Forelimb muscle (tissue), 1 donor: ENCODE measurements around the gene NOD1. TPM values are rescaled to one million over a fixed set of nuclear protein-coding genes. Genes with fewer than 3 reads are reported as not detected.
"Not testable (repeated sequence)": the region's sequence is repeated elsewhere in the genome, so short reads cannot be mapped to it uniquely, and the experiment has no call there.

Experiments
- DNase-seq: peaks from one replicate; pipeline ENCODE4 v3.0.0-alpha.2; 2013; ENCODE audit warnings: low read depth
- polyA plus RNA-seq: library from polyadenylated mRNA; unstranded; fragments of 120-200 nt; gene quantifications from one replicate; pipeline ENCODE4 v1.2.1, GENCODE V29; 2013; ENCODE audit not compliant: insufficient read length

NOD1 gene
- polyA plus RNA-seq, 1 donor = 16.1 TPM

- peak; percentile 97 for DNase-seq
These were observed 26.0 kb upstream of the NOD1 start, which contains the start of gene GGCT for GRCh38 chr7:30504301-30505173. Gene GGCT, minus strand, starts transcription at chr7:30504829. Its CDS starts 120 bp downstream, at chr7:30504709.

- no peak for DNase-seq
These were observed 25.0 kb upstream of the NOD1 start for GRCh38 chr7:30503274-30504212.

- DNase-seq = no peak
These were observed 24.1 kb upstream of the NOD1 start for GRCh38 chr7:30502470-30503251.

GRCh38 chr7:30501264-30501663 is 22.7 kb upstream of the NOD1 start:
- no peak for DNase-seq

GRCh38 chr7:30493228-30493627 is 14.6 kb upstream of the NOD1 start:
- no peak for DNase-seq

- DNase-seq = no peak
These were observed 12.8 kb upstream of the NOD1 start for GRCh38 chr7:30491417-30491816.

- DNase-seq = no peak
These were observed 8.8 kb upstream of the NOD1 start for GRCh38 chr7:30487371-30487770.

- no peak for DNase-seq
These were observed 7.1 kb upstream of the NOD1 start for GRCh38 chr7:30485667-30486066.

- DNase-seq = not testable (repeated sequence)
These were observed 2.8 kb upstream of the NOD1 start for GRCh38 chr7:30481416-30481815.

- DNase-seq = no peak
These were observed 877 bp upstream of the NOD1 start for GRCh38 chr7:30479202-30480120.

GRCh38 chr7:30476459-30477145 is 2.0 kb downstream of the NOD1 start:
- no peak for DNase-seq

- no peak for DNase-seq
These were observed 3.0 kb downstream of the NOD1 start for GRCh38 chr7:30475580-30475979.

GRCh38 chr7:30474893-30475292 is 3.7 kb downstream of the NOD1 start:
- no peak for DNase-seq

GRCh38 chr7:30474485-30474884 is 4.1 kb downstream of the NOD1 start:
- no peak for DNase-seq

- no peak for DNase-seq
These were observed 4.7 kb downstream of the NOD1 start for GRCh38 chr7:30473903-30474302.

GRCh38 chr7:30472784-30473775 is 5.5 kb downstream of the NOD1 start:
- DNase-seq = no peak

- DNase-seq = no peak
These were observed 6.4 kb downstream of the NOD1 start for GRCh38 chr7:30472081-30472783.

- DNase-seq = no peak
These were observed 7.4 kb downstream of the NOD1 start for GRCh38 chr7:30471205-30471604.
